Measurements from ENCODE around the gene TP53BP2.
"Not testable (repeated sequence)": the region's sequence is repeated elsewhere in the genome, so short reads cannot be mapped to it uniquely, and the experiment has no call there.

The TP53BP2 gene

DNA sequence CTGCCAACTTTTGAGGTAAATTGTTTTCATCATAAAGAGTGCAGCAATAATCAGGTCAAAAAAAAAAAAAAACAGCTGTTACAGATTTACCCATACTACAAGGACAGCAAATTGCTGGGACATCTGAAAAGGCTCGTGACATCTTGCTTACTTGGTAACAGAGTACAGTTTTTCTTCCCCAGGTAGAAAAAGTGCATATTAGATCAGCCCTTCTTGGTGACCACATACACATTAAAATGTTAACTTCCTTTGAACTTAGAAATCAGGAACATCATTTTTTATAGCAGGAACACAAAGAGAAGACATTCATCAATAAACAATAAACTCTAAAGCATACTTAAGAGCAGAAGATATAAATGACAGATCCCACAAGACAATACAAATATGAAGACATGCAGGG lies 16.1 kb downstream of the TP53BP2 start:
- FAIRE-seq = no peak

DNA sequence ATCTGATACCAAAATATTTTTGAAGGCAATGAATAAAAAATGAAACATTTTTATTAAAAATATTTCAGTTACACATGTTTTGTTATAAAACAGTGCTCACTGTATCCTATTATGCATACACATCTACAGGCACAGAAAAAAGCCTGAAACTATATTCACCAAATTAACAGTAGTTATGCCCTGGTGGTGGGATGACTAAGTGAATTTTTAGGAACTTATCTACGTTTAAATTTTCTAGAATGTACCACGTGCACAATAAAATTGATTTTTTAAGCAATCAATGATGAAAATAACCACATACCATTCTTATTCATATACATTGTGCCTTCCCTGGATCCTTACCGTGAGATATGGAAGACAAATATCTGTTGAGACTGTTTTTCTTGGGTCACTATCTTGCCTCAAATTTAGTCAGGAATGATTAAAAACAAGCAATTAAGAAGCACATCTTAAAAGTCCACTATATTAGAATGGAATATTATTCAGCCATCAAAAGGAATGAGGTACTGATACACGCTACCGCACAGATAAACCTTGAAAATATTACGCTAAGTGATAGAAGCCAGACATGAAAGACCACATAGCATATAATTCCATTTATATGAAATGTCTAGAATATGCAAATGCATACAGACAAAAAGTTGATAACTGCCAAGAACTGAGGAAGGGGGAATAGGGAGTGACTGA lies 17.4 kb downstream of the TP53BP2 start:
- FAIRE-seq = no peak

DNA sequence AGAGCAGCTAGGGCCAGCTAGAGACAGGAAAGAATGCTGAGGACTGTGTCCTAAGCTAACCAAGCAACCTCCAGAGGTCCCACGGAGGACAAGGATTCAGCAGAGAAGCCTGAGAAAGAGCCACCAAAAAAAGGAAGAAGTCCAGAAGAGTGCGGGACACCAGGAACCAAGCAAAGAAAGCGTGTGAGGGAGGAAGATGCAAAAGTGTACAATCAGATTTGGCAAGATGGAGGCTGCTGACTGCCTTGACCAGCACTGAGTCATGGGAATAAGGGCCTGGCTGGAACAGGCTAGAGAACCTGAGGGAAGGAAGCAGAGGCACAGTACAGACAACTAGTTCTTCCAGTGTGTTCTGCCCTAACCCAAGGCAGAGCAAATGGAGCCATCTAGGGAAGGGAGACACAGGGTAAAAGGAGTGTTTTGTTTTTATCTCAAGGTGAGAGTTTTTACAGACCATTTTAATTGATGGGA lies 18.5 kb downstream of the TP53BP2 start:
- no peak for FAIRE-seq

DNA sequence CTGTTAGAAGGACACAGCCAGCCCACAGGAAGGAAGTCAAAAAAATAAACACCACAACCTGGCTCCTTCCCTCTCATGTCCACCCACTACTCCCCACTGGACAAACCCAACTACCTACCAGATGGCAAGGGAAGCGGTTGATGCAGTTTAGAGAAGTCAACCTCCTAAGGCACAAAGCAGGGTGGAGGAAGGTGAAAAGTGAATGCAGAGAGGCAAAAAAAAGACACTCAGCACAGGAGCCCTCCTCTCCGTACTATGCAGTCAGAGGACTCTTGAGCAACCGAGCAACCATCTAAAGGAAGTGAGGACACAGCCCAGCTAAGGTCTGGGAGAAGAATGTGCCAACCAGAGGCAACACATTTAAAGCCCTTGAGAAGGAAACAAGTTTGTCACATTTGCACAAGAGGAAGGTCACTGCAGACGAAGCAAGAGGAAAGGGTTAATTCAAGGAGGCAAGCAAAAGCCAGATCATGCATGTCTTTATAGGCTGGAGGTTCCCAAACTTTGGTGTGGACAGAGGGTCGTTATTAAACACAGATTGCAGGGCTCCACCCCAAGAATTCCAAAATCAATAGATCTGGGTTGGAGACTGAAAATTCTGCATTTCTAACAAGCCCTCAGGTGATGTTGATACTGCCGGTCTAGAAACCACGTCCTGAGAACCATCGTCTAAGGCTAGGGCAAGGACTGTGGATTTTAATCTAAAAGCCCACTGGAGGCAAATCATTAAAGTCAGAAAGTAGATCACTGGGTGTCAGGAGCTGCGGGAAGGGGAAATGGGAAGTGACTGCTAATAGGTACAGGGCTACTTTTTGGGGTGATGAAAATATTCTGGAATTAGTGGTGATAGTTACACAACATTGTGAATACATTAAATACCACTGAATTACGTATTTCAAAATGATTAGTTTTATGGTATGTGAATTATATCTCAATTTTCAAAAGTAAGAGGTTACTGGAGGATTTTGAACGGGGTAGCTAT lies 19.7 kb downstream of the TP53BP2 start:
- FAIRE-seq = no peak

DNA sequence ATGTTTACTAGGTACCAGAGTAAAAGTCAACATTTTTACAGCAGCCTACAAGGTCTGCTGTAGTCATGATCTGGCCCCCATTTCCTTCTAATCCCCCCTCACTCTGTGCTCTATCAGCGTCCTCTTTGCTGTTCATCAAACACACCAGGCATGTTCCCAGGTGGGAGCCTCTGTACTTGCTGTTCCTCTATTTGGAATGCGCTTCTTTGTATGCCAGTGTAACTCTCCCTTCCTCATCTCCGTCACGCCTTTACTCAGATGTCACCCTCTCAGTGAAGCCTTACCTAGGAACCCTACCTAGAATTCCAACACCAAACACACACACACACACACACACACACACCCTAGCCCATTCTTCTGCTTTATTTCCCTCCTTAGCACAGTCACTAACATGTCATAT lies 21.0 kb downstream of the TP53BP2 start:
- FAIRE-seq = no peak

DNA sequence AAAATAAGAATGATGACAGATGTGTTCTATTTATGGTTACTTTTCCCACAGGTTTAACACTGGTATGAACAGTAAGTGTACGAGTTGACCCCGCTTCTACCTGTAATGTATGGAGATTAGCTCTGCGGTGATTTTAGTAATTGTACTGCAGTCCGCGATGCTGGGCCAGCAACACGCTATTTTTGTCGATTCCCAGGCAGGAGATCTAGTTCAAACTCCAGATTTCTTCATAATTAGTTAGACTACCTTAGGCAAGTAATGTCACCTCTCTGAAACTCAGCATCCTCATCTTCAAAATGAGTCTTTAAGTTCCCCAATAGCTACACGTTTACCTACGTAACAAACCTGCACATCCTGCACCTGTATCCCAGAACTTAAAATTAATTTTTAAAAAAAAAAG lies 21.5 kb downstream of the TP53BP2 start:
- FAIRE-seq = no peak

DNA sequence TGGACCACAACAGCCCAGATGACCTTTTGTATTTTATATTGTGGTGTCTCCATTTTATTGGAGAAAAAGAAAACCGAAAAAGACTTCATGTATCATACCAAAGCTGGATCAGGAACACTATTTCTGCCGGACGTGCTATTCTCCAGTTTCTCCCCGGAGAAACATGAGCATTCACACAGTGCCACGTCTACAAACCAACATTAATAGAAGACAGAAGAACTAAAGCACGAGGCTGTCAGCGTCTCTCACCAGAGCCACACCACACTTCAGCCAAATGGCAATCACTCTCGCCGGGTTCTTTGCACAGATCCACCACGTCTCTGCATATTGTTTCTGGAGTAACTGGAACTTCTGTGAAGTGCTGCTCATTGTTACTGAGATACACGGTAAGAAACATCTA lies 24.8 kb downstream of the TP53BP2 start:
- FAIRE-seq = no peak

DNA sequence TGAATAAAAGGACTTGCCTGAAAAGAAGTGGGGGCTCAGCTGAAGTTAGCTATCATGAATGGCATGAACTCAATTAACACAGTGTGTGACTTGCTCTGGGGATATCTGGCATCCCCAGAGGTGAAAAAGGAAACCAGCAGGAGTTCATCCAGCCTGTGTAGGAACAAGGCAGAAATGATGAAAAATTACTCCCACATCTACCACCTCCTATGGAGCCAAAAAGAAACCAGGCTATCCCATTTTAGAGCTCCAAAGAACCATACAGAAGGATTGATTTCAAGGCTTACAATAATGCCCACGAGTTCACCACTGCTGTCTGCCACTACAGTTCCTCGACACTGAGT lies 25.3 kb downstream of the TP53BP2 start:
- no peak for FAIRE-seq

DNA sequence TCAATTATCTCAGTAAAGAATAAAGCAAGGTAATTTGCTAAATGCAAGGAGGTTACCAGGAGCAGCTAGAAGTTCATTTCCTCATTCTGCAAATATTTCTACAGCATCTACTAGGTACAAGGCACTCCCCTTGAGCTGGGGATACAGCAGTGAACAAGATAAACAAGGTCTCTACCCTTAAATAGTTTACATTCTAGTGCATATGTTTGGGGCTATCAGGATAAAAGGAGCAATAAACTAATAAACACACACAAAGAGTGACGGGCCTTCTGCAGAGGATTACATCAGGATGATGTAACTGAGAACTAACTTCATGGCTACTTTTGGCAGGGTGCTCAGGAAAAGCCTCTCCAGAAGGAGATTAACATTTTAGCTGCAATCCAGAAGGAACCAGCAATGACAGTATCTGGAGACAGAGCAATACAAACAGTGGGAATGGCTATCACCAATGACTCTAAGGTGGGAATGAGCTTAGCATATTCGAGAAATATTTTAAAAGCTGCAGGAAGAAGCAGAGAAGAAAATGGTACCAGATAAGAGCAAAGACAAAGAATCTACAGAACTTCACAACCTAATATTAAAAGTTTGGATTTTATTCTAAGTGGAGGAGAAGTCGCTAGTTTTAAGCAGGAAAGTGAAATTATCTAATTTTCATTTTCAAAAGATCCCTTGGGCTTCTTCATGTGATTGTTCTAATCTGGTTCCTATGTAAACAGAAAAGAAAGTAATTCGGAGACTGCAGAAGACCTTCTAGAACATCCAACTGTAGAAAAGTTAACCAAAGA lies 25.8 kb downstream of the TP53BP2 start:
- no peak for FAIRE-seq

DNA sequence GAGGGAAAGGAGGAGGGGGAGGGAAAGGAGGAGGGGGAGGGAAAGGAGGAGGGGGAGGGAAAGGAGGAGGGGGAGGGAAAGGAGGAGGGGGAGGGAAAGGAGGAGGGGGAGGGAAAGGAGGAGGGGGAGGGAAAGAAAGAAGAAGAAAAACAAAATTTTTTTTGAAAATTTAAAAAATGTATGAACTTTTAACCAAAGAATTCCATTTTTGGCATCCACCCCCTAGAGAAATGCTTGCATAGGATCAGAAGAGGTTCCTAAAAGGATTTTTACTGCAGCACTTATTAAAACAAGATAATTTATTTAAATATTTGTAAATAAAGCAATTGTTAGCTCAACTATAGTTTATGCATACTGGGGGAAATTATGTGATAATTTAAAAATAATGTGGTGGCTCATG lies 28.5 kb downstream of the TP53BP2 start:
- not testable (repeated sequence) for FAIRE-seq

DNA sequence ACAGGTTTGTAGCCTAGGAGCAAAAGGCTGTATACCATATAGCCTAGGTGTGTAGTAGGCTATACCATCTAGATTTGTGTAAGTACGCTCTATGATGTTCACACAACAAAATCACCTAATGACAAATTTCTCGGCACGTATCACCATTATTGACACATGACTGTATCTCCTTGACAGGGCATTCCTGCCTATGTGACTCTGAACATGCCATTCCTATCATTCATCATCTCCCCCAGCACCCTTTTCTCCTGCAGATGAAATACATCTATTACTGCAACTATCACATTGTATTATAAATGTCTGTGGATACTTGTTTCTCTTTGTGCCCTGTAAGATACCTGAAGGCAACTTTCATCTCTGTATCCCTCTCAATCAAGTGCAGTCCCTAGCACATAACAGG lies 29.9 kb downstream of the TP53BP2 start:
- no peak for FAIRE-seq

DNA sequence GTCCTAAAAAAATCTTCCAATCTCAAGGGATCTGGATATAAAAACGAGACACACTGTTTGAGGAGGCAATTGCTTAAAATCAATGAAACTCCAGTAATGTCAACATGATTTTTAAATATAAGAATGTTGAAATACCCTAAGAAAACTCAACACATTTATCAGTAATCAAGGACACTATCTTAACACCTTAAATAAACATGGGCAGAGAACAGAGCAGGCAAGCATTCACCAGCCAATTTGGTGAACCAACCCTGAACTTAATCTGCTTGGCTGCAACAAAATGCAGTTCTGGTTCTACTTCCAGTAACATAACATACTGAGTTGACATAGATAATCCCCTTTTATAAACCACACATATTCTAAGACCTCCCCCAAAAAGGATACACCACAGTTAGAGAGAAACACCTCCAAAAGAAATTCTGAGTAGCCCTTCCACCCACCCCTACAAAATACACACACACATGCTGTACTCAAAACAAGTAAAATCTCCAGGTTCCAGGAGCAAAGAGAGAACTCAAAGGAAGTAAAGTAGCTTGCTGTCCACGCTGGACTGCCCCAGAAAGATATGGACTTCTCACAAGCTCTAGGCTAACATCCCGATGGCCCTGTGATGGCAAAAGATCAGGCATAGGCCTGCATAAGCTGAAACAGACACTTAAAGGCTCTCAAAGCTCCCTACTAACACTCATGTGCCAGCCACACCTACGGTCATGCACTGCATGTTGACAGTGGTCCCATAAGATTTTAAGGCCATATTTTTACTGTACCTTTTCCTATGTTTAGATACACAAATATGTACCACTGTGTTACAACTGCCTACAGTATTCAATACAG lies 30.5 kb downstream of the TP53BP2 start:
- no peak for FAIRE-seq

DNA sequence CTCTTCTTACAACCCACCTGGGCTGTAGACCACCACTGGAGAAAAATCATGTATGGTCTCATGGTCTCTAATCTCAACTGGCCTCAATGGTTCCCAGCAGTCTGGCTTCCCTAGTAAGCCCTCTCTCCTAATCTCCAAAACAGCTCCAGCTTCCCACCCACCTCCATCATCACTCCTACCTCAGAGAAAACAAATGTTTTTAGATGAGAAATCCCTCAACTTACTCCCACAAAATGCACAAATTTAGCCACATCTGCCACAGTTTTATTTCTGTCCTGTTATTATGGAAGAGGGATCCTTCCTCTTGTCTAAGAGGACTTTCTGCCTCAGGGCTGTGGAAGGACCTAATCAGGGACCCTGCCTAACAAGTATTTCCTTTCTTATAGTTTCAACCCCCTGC lies 32.1 kb downstream of the TP53BP2 start:
- FAIRE-seq = no peak

DNA sequence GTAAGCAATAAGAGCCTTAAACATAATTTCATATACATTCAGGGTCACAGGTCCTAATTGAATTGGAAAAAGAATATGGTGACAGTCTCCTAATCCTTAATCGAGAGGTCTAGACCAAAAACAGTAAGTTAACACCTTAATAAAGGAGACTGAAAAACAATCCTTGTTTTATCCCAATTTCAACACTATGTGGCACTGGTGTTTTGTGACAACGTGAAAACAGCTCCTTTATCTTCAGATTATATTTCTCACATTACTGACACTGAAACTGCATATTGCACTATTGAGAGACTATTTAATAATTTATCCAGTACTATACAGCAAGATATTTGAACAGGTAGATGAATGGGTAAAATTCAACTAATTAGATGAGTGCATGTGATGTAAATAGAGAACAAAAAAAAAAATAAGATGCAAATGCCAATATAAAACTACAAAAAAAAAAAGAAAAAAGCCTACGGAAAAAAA lies 34.1 kb downstream of the TP53BP2 start:
- peak; percentile 98 for FAIRE-seq

DNA sequence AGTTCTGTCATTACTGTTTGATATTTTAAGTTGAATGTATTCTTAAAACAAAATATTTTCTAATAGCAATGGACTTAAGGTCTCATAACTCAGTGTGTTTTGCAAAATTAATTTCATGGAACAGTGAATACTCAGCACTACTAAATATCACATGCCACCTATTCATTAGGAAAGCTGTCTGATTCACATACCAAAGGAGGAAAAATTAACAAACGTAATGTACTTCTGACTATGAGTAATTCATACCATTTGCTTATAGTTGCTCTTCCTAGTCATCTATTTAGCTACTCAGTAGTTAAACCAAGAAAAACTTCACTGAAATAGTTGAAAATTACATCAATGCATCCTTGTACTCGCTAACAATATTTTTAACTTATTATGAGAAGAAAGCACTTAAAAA lies 35.2 kb downstream of the TP53BP2 start:
- FAIRE-seq = no peak

DNA sequence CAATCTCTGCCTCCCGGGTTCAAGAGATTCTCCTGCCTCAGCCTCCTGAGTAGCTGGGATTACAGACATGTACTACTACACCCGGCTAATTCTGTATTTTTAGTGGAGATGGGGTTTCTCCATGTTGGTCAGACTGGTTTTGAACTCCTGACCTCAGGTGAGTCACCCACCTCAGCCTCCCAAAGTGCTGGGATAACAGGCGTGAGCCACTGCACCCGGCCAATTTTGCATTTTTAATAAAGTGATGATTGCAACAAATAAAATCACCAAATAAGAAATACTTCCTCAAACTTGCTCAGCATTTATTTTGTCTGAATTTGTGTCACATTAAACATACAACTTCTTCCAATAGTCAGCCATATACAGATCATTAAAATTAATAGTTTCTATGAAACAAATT lies 35.8 kb downstream of the TP53BP2 start:
- FAIRE-seq = not testable (repeated sequence)

DNA sequence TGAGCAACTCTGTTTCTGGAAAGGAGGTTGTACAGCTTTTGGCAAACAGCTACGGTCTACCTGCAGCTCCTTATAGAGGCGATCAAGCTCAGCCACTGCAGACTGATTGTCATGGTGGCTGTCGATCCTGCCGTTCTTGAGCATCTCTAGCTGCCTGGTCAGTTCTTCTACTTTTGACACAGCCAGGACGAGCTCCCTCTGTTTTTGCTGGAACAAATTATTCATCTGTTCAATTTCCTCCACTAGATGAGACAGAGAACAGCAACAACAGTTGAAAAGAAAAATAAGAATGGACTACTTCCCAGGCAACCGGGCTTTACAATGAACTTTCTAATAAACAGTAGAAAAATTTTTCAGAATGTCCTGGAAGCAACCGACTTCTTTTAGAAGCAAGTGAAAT lies 42.5 kb downstream of the TP53BP2 start:
- no peak for FAIRE-seq

DNA sequence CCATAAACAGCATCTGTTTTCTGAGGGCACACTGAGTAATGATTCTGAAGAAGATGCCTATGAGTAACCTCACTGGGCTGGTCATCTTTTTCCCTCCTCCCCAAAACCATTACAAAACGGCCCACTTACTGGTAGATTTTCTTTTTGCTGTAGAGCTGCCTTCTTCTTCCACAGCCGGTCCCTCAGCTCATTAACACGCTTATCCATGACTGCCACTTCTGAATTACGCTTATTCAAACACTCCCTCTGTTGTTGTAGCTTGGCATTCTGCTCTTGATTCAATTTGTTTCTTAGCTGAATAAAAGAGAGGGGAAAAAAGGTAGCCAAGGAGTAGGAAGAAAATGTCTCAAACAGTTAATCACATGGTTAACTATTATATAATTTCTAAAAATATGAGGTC lies 43.1 kb downstream of the TP53BP2 start:
- FAIRE-seq = no peak

DNA sequence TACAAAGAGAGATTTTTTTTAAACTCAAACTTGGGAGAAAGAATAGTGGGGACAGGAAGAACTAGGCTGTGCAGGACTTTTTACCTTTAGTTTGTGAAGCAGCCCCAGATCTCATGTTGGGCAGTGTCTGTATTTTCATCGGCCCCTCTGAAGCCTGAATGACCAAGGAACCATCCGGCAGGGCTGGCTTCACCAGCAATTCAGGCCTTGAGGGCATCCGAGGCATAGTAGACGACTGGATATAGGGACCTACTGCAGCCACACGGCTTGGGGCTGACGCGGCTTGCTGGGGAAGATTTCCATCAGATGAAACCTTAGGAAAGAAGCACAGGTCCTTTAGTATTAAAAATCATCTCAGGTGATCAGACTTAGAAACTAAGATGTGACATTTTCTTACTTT lies 43.7 kb downstream of the TP53BP2 start:
- no peak for FAIRE-seq

DNA sequence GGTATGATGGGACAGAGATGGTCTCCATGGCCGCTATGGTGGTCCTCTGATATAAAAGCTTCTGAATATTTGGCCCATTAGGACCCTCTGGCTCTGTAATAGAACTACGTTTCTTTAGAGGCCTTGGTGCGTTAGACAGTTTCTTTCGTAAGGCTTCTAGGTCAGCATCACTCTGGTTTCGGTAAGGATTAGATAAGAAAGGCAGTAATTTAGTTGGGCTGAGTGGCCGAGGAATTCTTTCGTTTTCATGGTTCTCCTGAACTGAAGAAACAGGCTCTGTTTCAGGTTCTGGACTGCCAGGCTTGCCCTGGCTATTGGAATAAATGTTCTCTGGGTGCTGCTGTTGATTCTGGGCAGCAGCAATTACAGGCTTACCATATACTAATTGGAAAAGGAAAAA lies 49.5 kb downstream of the TP53BP2 start:
- no peak for FAIRE-seq

DNA sequence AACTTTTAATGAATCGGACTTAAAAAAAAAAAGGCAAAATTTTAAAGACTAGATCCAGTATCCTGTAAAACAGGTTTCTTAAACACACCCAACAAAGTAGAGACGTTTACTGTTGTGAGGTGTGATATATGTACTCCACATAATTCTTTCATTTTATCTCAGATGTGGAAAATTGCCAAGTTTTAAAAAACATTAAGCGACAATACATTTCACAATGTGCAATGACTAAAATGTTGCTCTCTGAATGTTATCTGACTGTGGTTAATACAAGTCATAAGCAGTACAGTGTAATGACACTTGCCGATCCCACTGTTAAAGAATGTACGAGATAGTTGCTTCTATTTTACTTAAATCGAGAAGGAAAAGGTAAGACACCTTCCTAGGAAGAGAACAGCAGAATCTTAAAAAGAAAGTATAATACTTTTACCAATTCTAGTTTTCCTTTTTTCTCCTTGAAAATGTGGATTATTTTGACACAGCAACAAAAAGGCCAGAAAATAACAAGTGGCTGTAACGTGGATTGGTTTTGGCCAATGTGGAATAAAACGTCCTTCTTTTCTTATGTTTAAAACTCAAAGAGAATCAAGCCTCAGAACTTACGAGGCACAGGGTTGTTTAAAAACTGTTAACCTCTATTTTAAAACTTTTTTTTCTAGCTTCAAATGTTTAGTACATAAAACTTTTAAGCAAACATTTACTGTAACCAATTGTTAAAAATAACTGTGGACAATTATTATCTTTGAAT lies 51.4 kb downstream of the TP53BP2 start:
- FAIRE-seq = no peak

DNA sequence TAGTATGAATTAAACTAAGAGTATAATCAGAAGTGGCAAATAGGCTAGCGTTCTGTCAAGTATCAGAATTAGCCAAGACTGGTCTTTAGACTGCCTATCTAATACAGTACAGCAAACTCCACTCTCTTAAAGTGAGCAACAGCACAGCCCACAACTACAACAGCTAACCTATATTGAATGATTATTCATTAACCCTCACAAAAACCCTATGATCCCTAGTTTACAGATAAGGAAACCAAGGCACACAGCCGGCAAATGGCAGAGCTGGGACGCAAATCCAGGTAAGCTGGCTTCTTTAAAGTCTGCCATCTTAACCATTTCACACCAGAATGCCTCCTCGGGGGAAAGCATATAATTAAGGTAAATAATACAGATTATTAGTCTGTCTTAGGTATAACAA lies 52.0 kb downstream of the TP53BP2 start:
- FAIRE-seq = no peak
